ENCODE data around the gene AMZ1.
"Not testable (repeated sequence)": the region's sequence is repeated elsewhere in the genome, so short reads cannot be mapped to it uniquely, and the experiment has no call there.

AMZ1 gene

GRCh38 chr7:2743523-2744185 is 55.7 kb downstream of the AMZ1 start:
- POLR2A ChIA-PET; H3K27me3 ChIP-seq (replicated peaks in 2 of 5; ENCODE audit: control insufficient read depth in 4 of 5, insufficient read depth in 5 of 5, low read length in 4 of 5); DNase-seq; H3K27ac ChIP-seq (ENCODE audit: insufficient read depth in 1 of 2, low read depth in 1 of 2, low read length in 2 of 2, poor library complexity in 1 of 2, severe bottlenecking in 2 of 2); H3K9me3 ChIP-seq (ENCODE audit: control extremely low read depth in 1 of 5, control insufficient read depth in 4 of 5, insufficient read depth in 2 of 5, low read depth in 1 of 5, low read length in 4 of 5); H3K4me3 ChIP-seq (ENCODE audit: control insufficient read depth in 1 of 7, extremely low read depth in 1 of 7, insufficient read depth in 4 of 7, low read depth in 2 of 7, low read length in 6 of 7): not testable (repeated sequence)
- CTCF ChIA-PET = interaction anchor here (2.0 to 23.9 kb wide), 2 partner anchors 14 to 24 kb away, joined by 7 to 441 read pairs; no protein-coding TSS in a partner anchor
- Histone ChIP-seq H3K4me1 (ENCODE audit: control extremely low read depth in 1 of 4, control insufficient read depth in 4 of 4, insufficient read depth in 4 of 4, low read length in 3 of 4) (peaks cover 0 to 12% (median 9%) of the 10 kb centered on the region in 4 experiments), H3K36me3 (ENCODE audit: control insufficient read depth in 4 of 4, insufficient read depth in 4 of 4, low read length in 3 of 4) (peaks cover 0 to 17% (median 5%) of the 10 kb centered on the region in 4 experiments)
- 90% methylated on average over 16 of the region's 20 CpGs for WGBS (ENCODE audit: insufficient coverage)

- H3K27ac ChIP-seq (ENCODE audit: insufficient read depth in 1 of 2, low read depth in 1 of 2, low read length in 2 of 2, poor library complexity in 1 of 2, severe bottlenecking in 2 of 2); H3K9me3 ChIP-seq (ENCODE audit: control extremely low read depth in 1 of 5, control insufficient read depth in 4 of 5, insufficient read depth in 2 of 5, low read depth in 1 of 5, low read length in 4 of 5); H3K4me3 ChIP-seq (ENCODE audit: control insufficient read depth in 1 of 7, extremely low read depth in 1 of 7, insufficient read depth in 4 of 7, low read depth in 2 of 7, low read length in 6 of 7); H3K27me3 ChIP-seq (replicated peaks in 2 of 5; ENCODE audit: control insufficient read depth in 4 of 5, insufficient read depth in 5 of 5, low read length in 4 of 5); CTCF ChIA-PET; POLR2A ChIA-PET; DNase-seq: not testable (repeated sequence)
- Histone ChIP-seq H3K36me3 (ENCODE audit: control insufficient read depth in 4 of 4, insufficient read depth in 4 of 4, low read length in 3 of 4) (peaks cover 0 to 10% (median 5%) of the 10 kb centered on the region in 4 experiments), H3K4me1 (ENCODE audit: control extremely low read depth in 1 of 4, control insufficient read depth in 4 of 4, insufficient read depth in 4 of 4, low read length in 3 of 4) (peaks cover 0 to 12% (median 1%) of the 10 kb centered on the region in 4 experiments)
Observed at GRCh38 chr7:2748684-2749083, 60.7 kb downstream of the AMZ1 start.

DNA sequence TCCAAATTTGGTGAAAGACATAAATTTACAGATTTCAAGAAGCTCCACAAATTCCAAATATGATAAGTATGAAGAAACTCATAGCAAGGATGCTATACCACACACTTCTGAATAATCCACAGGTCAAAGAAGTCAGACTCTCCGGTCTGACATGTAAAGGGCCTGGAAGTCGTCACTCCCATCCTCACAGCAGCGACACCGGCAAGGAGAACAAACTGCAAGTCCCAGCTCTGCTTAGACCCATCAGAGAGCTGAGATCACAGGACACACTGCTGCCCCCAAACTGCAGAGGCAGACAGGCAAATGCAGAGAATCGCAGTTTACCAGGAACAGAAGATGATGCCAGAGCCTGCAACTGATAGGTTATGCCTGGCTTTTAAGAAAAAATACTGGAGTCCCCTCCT is 62.0 kb downstream of the AMZ1 start:
- no peak overlapping the region for H3K4me3 ChIP-seq (ENCODE audit: control insufficient read depth in 1 of 7, extremely low read depth in 1 of 7, insufficient read depth in 4 of 7, low read depth in 2 of 7, low read length in 6 of 7)
- ChIA-PET POLR2A (no interaction called here), CTCF (interaction anchor here (0.9 to 1.7 kb wide), 2 partner anchors 13 to 21 kb away, joined by 3 to 4 read pairs; no protein-coding TSS in a partner anchor)
- peaks cover 0 to 12% (median 1%) of the 10 kb centered on the region in 4 experiments for H3K4me1 ChIP-seq (ENCODE audit: control extremely low read depth in 1 of 4, control insufficient read depth in 4 of 4, insufficient read depth in 4 of 4, low read length in 3 of 4)
- WGBS (ENCODE audit: insufficient coverage) = 100% methylated on average over 3 of the region's 5 CpGs
- peaks cover 0 to 21% (median 6%) of the 10 kb centered on the region in 4 experiments for H3K36me3 ChIP-seq (ENCODE audit: control insufficient read depth in 4 of 4, insufficient read depth in 4 of 4, low read length in 3 of 4)
- no peak overlapping the region for H3K27ac ChIP-seq (ENCODE audit: insufficient read depth in 1 of 2, low read depth in 1 of 2, low read length in 2 of 2, poor library complexity in 1 of 2, severe bottlenecking in 2 of 2)
- no peak for DNase-seq
- H3K9me3 ChIP-seq (ENCODE audit: control extremely low read depth in 1 of 5, control insufficient read depth in 4 of 5, insufficient read depth in 2 of 5, low read depth in 1 of 5, low read length in 4 of 5) = peaks cover 0 to 7% (median 0%) of the 10 kb centered on the region in 5 experiments
- H3K27me3 ChIP-seq (replicated peaks in 2 of 5; ENCODE audit: control insufficient read depth in 4 of 5, insufficient read depth in 5 of 5, low read length in 4 of 5) = no peaks in the 10 kb centered on the region

DNA sequence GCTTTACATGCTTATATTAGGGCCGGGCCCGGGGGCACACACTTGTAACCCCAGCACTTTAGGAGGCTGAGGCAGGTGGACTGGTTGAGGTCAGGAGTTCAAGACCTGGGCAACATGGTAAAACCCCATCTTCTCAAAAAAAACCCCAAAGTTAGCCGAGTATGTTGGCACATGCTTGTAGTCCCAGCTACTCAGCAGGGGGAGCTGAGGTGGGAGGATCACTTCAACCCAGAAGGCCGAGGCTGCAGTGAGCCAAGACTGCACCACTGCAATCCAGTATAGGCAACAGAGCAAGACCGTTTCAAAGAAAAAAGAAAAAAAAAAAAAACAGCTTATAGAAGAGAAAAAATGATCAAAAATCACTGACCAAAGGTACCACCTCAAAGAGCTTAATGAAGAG is 63.1 kb downstream of the AMZ1 start:
- CTCF ChIA-PET = interaction anchor here (0.8 to 1.7 kb wide), 4 partner anchors 10 to 23 kb away, joined by 3 to 5 read pairs (median 4); no protein-coding TSS in a partner anchor
- Histone ChIP-seq H3K4me1 (ENCODE audit: control extremely low read depth in 1 of 4, control insufficient read depth in 4 of 4, insufficient read depth in 4 of 4, low read length in 3 of 4) (peaks cover 0 to 12% (median 1%) of the 10 kb centered on the region in 4 experiments), H3K27me3 (replicated peaks in 2 of 5; ENCODE audit: control insufficient read depth in 4 of 5, insufficient read depth in 5 of 5, low read length in 4 of 5) (no peaks in the 10 kb centered on the region), H3K27ac (ENCODE audit: insufficient read depth in 1 of 2, low read depth in 1 of 2, low read length in 2 of 2, poor library complexity in 1 of 2, severe bottlenecking in 2 of 2) (no peak overlapping the region), H3K9me3 (ENCODE audit: control extremely low read depth in 1 of 5, control insufficient read depth in 4 of 5, insufficient read depth in 2 of 5, low read depth in 1 of 5, low read length in 4 of 5) (peaks cover 0 to 7% (median 0%) of the 10 kb centered on the region in 5 experiments), H3K36me3 (ENCODE audit: control insufficient read depth in 4 of 4, insufficient read depth in 4 of 4, low read length in 3 of 4) (peaks cover 0 to 23% (median 10%) of the 10 kb centered on the region in 4 experiments), H3K4me3 (ENCODE audit: control insufficient read depth in 1 of 7, extremely low read depth in 1 of 7, insufficient read depth in 4 of 7, low read depth in 2 of 7, low read length in 6 of 7) (no peak overlapping the region)
- DNase-seq = no peak
- POLR2A ChIA-PET = no interaction called here
- 92% methylated on average over 2 of the region's 5 CpGs for WGBS (ENCODE audit: insufficient coverage)

- DNase-seq = no peak
- ChIA-PET CTCF (interaction anchor here (1.0 to 1.6 kb wide), 2 partner anchors 13 to 22 kb away, joined by 3 read pairs; no protein-coding TSS in a partner anchor), POLR2A (no interaction called here)
- 96% methylated on average over 3 of the region's 3 CpGs for WGBS (ENCODE audit: insufficient coverage)
- peaks cover 0 to 28% (median 11%) of the 10 kb centered on the region in 4 experiments for H3K36me3 ChIP-seq (ENCODE audit: control insufficient read depth in 4 of 4, insufficient read depth in 4 of 4, low read length in 3 of 4)
- H3K27ac ChIP-seq (ENCODE audit: insufficient read depth in 1 of 2, low read depth in 1 of 2, low read length in 2 of 2, poor library complexity in 1 of 2, severe bottlenecking in 2 of 2) = no peak overlapping the region
- H3K9me3 ChIP-seq (ENCODE audit: control extremely low read depth in 1 of 5, control insufficient read depth in 4 of 5, insufficient read depth in 2 of 5, low read depth in 1 of 5, low read length in 4 of 5) = peaks cover 0 to 7% (median 0%) of the 10 kb centered on the region in 5 experiments
- no peaks in the 10 kb centered on the region for H3K27me3 ChIP-seq (replicated peaks in 2 of 5; ENCODE audit: control insufficient read depth in 4 of 5, insufficient read depth in 5 of 5, low read length in 4 of 5)
- no peak overlapping the region for H3K4me3 ChIP-seq (ENCODE audit: control insufficient read depth in 1 of 7, extremely low read depth in 1 of 7, insufficient read depth in 4 of 7, low read depth in 2 of 7, low read length in 6 of 7)
- peaks cover 7 to 32% (median 16%) of the 10 kb centered on the region in 4 experiments for H3K4me1 ChIP-seq (ENCODE audit: control extremely low read depth in 1 of 4, control insufficient read depth in 4 of 4, insufficient read depth in 4 of 4, low read length in 3 of 4)
Observed at GRCh38 chr7:2753148-2753547, 65.1 kb downstream of the AMZ1 start.

GRCh38 chr7:2754086-2754485 is 66.1 kb downstream of the AMZ1 start:
- no peak for DNase-seq
- POLR2A ChIA-PET = no interaction called here
- CTCF ChIA-PET = interaction anchor here (0.7 to 1.6 kb wide), 5 partner anchors 14 to 548 kb away, joined by 3 read pairs; no protein-coding TSS in a partner anchor
- H3K4me3 ChIP-seq (ENCODE audit: control insufficient read depth in 1 of 7, extremely low read depth in 1 of 7, insufficient read depth in 4 of 7, low read depth in 2 of 7, low read length in 6 of 7) = no peak overlapping the region
- no peaks in the 10 kb centered on the region for H3K27me3 ChIP-seq (replicated peaks in 2 of 5; ENCODE audit: control insufficient read depth in 4 of 5, insufficient read depth in 5 of 5, low read length in 4 of 5)
- H3K27ac ChIP-seq (ENCODE audit: insufficient read depth in 1 of 2, low read depth in 1 of 2, low read length in 2 of 2, poor library complexity in 1 of 2, severe bottlenecking in 2 of 2) = no peak overlapping the region
- H3K36me3 ChIP-seq (ENCODE audit: control insufficient read depth in 4 of 4, insufficient read depth in 4 of 4, low read length in 3 of 4) = peaks cover 0 to 28% (median 11%) of the 10 kb centered on the region in 4 experiments
- peaks cover 0 to 7% (median 0%) of the 10 kb centered on the region in 5 experiments for H3K9me3 ChIP-seq (ENCODE audit: control extremely low read depth in 1 of 5, control insufficient read depth in 4 of 5, insufficient read depth in 2 of 5, low read depth in 1 of 5, low read length in 4 of 5)
- peaks cover 7 to 40% (median 25%) of the 10 kb centered on the region in 4 experiments for H3K4me1 ChIP-seq (ENCODE audit: control extremely low read depth in 1 of 4, control insufficient read depth in 4 of 4, insufficient read depth in 4 of 4, low read length in 3 of 4)
- WGBS (ENCODE audit: insufficient coverage) = 100% methylated on average over 2 of the region's 5 CpGs

DNA sequence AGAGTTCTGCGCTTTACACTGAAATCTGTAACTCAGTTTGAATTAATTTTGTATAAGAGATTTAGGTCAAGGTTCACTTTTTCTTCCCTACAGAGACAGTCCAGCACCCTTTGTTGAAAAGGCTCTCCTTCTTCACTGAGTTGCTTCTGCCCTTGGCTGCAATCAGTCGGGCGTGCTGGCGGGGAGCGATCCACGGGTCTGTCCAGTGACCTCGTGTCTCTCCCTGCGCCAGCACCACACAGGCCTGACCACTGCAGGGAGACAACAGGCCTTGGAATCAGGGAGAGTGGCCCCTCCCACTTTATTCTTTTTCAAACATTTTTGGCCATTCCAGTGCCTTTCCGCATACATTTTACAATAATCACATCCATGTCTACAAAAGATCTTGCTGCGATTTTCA is 66.9 kb downstream of the AMZ1 start:
- no peak for DNase-seq
- WGBS (ENCODE audit: insufficient coverage) = 96% methylated on average over 8 of the region's 10 CpGs
- Histone ChIP-seq H3K4me1 (ENCODE audit: control extremely low read depth in 1 of 4, control insufficient read depth in 4 of 4, insufficient read depth in 4 of 4, low read length in 3 of 4) (peaks cover 7 to 48% (median 33%) of the 10 kb centered on the region in 4 experiments), H3K27me3 (replicated peaks in 2 of 5; ENCODE audit: control insufficient read depth in 4 of 5, insufficient read depth in 5 of 5, low read length in 4 of 5) (no peaks in the 10 kb centered on the region), H3K4me3 (ENCODE audit: control insufficient read depth in 1 of 7, extremely low read depth in 1 of 7, insufficient read depth in 4 of 7, low read depth in 2 of 7, low read length in 6 of 7) (no peak overlapping the region), H3K27ac (ENCODE audit: insufficient read depth in 1 of 2, low read depth in 1 of 2, low read length in 2 of 2, poor library complexity in 1 of 2, severe bottlenecking in 2 of 2) (no peak overlapping the region), H3K36me3 (ENCODE audit: control insufficient read depth in 4 of 4, insufficient read depth in 4 of 4, low read length in 3 of 4) (peaks cover 0 to 35% (median 10%) of the 10 kb centered on the region in 4 experiments), H3K9me3 (ENCODE audit: control extremely low read depth in 1 of 5, control insufficient read depth in 4 of 5, insufficient read depth in 2 of 5, low read depth in 1 of 5, low read length in 4 of 5) (peaks cover 0 to 3% (median 0%) of the 10 kb centered on the region in 5 experiments)
- POLR2A ChIA-PET = no interaction called here
- CTCF ChIA-PET = interaction anchor here (0.7 kb wide), 1 partner anchor 548 kb away, joined by 3 read pairs; no protein-coding TSS in a partner anchor

Data from common myeloid progenitor, CD34-positive (primary cell).